ENCODE results near the gene ARHGEF2. TPM values are rescaled to one million over a fixed set of nuclear protein-coding genes. Genes with fewer than 3 reads are reported as not detected.
A peak's percentile ranks its signal among the peaks of the same experiment; 100 is the strongest.

ARHGEF2 gene
- total and polyA plus RNA-seq, 2 of the 13 experiments (the other 11 are each of a cell fraction or from before 2014, with no cell fraction given) = 16.1 to 32.1 TPM

GRCh38 chr1:155940993-155941844, 37.1 kb downstream of the ARHGEF2 start, which contains the start of gene RXFP4 (continued):
- TF ChIP-seq ZNF710 (CRISPR knock-in tag; IDR thresholded peaks at IDR 0.05; ENCODE audit: borderline replicate concordance) = no peak
- 0 out of 2 replicates have a peak, but pooled peaks have one; percentile 3 for TF ChIP-seq ZNF768 (CRISPR knock-in tag; IDR thresholded peaks at IDR 0.05)
- TF ChIP-seq, protein P1, sequence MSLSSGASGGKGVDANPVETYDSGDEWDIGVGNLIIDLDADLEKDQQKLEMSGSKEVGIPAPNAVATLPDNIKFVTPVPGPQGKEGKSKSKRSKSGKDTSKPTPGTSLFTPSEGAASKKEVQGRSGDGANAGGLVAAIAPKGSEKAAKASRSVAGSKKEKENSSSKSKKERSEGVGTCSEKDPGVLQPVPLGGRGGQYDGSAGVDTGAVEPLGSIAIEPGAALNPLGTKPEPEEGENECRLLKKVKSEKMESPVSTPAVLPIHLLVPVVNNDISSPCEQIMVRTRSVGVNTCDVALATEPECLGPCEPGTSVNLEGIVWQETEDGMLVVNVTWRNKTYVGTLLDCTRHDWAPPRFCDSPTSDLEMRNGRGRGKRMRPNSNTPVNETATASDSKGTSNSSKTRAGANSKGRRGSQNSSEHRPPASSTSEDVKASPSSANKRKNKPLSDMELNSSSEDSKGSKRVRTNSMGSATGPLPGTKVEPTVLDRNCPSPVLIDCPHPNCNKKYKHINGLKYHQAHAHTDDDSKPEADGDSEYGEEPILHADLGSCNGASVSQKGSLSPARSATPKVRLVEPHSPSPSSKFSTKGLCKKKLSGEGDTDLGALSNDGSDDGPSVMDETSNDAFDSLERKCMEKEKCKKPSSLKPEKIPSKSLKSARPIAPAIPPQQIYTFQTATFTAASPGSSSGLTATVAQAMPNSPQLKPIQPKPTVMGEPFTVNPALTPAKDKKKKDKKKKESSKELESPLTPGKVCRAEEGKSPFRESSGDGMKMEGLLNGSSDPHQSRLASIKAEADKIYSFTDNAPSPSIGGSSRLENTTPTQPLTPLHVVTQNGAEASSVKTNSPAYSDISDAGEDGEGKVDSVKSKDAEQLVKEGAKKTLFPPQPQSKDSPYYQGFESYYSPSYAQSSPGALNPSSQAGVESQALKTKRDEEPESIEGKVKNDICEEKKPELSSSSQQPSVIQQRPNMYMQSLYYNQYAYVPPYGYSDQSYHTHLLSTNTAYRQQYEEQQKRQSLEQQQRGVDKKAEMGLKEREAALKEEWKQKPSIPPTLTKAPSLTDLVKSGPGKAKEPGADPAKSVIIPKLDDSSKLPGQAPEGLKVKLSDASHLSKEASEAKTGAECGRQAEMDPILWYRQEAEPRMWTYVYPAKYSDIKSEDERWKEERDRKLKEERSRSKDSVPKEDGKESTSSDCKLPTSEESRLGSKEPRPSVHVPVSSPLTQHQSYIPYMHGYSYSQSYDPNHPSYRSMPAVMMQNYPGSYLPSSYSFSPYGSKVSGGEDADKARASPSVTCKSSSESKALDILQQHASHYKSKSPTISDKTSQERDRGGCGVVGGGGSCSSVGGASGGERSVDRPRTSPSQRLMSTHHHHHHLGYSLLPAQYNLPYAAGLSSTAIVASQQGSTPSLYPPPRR (CRISPR knock-in tag; IDR thresholded peaks at IDR 0.05; ENCODE audit: borderline replicate concordance) = peak; percentile 42; the same call in 1 of the 2 replicates
- TF ChIP-seq SETDB1 (CRISPR knock-in tag; IDR thresholded peaks at IDR 0.05; ENCODE audit: borderline replicate concordance) = no peak
- peak; percentile 77 for TF ChIP-seq RBM22 (optimal IDR thresholded peaks at IDR 0.05; ENCODE audit: low read length)
- TF ChIP-seq, protein P2, sequence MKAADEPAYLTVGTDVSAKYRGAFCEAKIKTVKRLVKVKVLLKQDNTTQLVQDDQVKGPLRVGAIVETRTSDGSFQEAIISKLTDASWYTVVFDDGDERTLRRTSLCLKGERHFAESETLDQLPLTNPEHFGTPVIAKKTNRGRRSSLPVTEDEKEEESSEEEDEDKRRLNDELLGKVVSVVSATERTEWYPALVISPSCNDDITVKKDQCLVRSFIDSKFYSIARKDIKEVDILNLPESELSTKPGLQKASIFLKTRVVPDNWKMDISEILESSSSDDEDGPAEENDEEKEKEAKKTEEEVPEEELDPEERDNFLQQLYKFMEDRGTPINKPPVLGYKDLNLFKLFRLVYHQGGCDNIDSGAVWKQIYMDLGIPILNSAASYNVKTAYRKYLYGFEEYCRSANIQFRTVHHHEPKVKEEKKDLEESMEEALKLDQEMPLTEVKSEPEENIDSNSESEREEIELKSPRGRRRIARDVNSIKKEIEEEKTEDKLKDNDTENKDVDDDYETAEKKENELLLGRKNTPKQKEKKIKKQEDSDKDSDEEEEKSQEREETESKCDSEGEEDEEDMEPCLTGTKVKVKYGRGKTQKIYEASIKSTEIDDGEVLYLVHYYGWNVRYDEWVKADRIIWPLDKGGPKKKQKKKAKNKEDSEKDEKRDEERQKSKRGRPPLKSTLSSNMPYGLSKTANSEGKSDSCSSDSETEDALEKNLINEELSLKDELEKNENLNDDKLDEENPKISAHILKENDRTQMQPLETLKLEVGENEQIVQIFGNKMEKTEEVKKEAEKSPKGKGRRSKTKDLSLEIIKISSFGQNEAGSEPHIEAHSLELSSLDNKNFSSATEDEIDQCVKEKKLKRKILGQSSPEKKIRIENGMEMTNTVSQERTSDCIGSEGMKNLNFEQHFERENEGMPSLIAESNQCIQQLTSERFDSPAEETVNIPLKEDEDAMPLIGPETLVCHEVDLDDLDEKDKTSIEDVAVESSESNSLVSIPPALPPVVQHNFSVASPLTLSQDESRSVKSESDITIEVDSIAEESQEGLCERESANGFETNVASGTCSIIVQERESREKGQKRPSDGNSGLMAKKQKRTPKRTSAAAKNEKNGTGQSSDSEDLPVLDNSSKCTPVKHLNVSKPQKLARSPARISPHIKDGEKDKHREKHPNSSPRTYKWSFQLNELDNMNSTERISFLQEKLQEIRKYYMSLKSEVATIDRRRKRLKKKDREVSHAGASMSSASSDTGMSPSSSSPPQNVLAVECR (CRISPR knock-in tag; IDR thresholded peaks at IDR 0.05; ENCODE audit: borderline replicate concordance) = peak; percentile 10; the same call in 1 of the 2 replicates
- no peak for TF ChIP-seq JUNB (CRISPR knock-in tag; IDR thresholded peaks at IDR 0.05; ENCODE audit: borderline replicate concordance)
- TF ChIP-seq, protein P3, sequence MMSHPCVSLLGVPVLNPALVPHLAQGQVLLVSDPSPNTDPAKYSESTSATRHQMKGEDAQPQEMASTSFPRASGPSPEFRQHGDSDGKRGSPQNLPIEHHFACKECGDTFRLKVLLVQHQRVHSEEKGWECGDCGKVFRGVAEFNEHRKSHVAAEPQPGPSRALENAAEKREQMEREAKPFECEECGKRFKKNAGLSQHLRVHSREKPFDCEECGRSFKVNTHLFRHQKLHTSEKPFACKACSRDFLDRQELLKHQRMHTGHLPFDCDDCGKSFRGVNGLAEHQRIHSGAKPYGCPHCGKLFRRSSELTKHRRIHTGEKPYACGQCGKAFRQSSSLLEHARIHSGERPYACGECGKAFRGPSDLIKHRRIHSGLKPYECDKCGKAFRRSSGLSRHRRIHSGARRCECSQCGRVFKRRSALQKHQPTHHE (CRISPR knock-in tag; IDR thresholded peaks at IDR 0.05; ENCODE audit: borderline replicate concordance) = 0 out of 2 replicates have a peak, but pooled peaks have one; percentile 37
- TF ChIP-seq POLR2AphosphoS5 (IDR thresholded peaks at IDR 0.05; ENCODE audit: low read depth, low read length) = peak; percentile 58
- TF ChIP-seq YEATS4 (CRISPR knock-in tag; IDR thresholded peaks at IDR 0.05; ENCODE audit: borderline replicate concordance) = peak; percentile 50; the same call in 1 of the 2 replicates
- TF ChIP-seq ZNF891 (CRISPR knock-in tag; IDR thresholded peaks at IDR 0.05) = peak; percentile 58; the same call in 1 of the 2 replicates
- no peak for TF ChIP-seq RXRA (CRISPR knock-in tag; IDR thresholded peaks at IDR 0.05)
- peak; percentile 5; the same call in 1 of the 2 replicates for TF ChIP-seq ZBTB7B (CRISPR knock-in tag; IDR thresholded peaks at IDR 0.05)
- 0 out of 2 replicates have a peak, but pooled peaks have one; percentile 37 for TF ChIP-seq ZNF790 (CRISPR knock-in tag; IDR thresholded peaks at IDR 0.05; ENCODE audit: borderline replicate concordance)

Measured in HepG2 (cell line).